Measurements from ENCODE around the gene SLC39A9.

DNA sequence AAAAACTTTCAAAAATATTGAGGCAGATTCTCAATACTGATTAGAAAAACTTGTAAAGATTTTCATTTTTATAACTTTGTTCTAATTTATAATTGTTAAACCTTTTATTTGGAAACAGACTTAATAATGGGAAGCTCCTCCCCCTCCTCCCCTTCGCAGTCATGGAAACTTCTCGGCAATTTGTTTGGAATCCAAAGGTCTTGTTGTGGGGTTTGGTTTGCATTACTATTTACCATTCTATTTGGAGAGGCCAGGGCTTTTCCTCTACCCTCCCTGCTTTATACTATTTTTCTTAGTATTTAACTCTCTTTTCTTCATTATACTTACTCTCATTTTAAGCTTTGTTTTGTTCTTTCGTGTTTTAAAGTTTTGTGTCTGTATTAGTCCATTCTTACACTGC lies 6.0 kb downstream of the SLC39A9 start:
- TF ChIP-seq, protein P1, sequence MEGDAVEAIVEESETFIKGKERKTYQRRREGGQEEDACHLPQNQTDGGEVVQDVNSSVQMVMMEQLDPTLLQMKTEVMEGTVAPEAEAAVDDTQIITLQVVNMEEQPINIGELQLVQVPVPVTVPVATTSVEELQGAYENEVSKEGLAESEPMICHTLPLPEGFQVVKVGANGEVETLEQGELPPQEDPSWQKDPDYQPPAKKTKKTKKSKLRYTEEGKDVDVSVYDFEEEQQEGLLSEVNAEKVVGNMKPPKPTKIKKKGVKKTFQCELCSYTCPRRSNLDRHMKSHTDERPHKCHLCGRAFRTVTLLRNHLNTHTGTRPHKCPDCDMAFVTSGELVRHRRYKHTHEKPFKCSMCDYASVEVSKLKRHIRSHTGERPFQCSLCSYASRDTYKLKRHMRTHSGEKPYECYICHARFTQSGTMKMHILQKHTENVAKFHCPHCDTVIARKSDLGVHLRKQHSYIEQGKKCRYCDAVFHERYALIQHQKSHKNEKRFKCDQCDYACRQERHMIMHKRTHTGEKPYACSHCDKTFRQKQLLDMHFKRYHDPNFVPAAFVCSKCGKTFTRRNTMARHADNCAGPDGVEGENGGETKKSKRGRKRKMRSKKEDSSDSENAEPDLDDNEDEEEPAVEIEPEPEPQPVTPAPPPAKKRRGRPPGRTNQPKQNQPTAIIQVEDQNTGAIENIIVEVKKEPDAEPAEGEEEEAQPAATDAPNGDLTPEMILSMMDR (IDR thresholded peaks at IDR 0.05; ENCODE audit: low read depth, low read length) = no peak
- TF ChIP-seq MYC (IDR thresholded peaks at IDR 0.05; ENCODE audit: low read depth, low read length) (no peak), POLR2A (IDR thresholded peaks at IDR 0.05; ENCODE audit: extremely low read depth, insufficient read length) (no peak), MAX (IDR thresholded peaks at IDR 0.05; ENCODE audit: low read depth, low read length) (no peak)

Data from NB4 (cell line).